ENCODE results near the gene TASP1.
"Not testable (repeated sequence)": the region's sequence is repeated elsewhere in the genome, so short reads cannot be mapped to it uniquely, and the experiment has no call there.

Gene TASP1

GRCh38 chr20:13648291-13649228, 9.8 kb upstream of the TASP1 start:
- DNase-seq (ENCODE audit: low read depth), result no peak
- TF ChIP-seq CTCF (conservative IDR thresholded peaks at IDR 0.05; ENCODE audit: low read depth, low read length), result no peak
- H3K4me3 ChIP-seq (ENCODE audit: low read length), result no peak overlapping the region

DNA sequence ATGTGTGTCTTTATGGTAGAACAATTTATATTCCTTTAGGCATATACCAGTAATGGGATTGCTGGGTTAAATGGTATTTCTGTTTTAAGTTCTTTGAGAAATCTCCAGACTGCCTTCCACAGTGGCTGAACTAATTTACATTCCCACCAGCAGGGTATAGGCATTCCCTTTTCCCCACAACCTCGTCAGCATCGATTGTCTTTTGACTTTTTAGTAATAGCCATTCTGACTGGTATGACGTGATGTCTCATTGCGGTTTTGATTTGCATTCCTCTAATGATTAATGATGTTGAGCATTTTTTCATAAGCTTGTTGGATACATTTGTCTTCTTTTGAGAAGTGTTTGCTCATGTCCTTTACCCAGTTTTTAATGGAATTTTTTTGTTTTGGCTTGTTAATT, 5.3 kb upstream of the TASP1 start:
- TF ChIP-seq CTCF (conservative IDR thresholded peaks at IDR 0.05; ENCODE audit: low read depth, low read length), result no peak
- no peak for DNase-seq (ENCODE audit: low read depth)

GRCh38 chr20:13639150-13639497, 392 bp upstream of the TASP1 start:
- H3K4me3 ChIP-seq (ENCODE audit: low read length), result peak overlapping the region; percentile 96
- no peak for DNase-seq (ENCODE audit: low read depth)
- no peak for TF ChIP-seq CTCF (conservative IDR thresholded peaks at IDR 0.05; ENCODE audit: low read depth, low read length)

More for the DNA sequence above, 5.3 kb upstream of the TASP1 start:
- no peak overlapping the region for H3K4me3 ChIP-seq (ENCODE audit: low read length)

DNA sequence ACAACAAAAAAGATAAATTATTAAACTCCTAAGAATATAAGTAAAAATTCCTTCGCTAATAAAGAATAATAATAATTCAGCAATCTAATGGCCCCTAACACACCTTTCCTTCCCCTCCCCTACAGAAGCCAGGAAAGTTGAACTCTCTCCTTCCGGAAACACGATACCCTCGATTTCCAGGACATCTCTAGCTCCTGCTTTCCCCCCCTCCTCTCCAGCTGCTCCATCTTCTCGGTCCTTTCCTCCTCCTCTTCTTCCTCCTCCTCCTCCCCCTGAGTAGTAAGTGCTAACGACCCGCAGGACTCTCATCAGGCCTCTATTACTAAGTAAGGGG, 603 bp downstream of the TASP1 start:
- peak overlapping the region; percentile 96 for H3K4me3 ChIP-seq (ENCODE audit: low read length)
- DNase-seq (ENCODE audit: low read depth), result no peak
- no peak for TF ChIP-seq CTCF (conservative IDR thresholded peaks at IDR 0.05; ENCODE audit: low read depth, low read length)

DNA sequence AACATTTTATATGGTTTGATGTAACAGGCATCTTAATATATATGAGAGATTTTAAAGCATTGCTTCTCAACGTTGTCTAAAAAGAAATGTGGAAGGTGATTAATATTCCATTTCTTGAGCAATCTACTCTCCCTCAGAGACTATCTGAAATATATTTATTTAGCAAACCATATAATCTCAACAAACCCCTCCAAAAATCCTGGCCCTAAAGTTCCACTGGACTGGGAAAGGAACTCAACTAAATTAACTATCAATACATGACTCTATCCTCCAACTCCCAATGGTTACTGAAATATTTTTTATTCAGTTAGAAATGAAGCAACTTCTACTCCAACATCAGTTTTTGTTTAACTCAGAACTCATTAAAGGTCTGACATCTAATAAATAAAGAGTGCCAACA, 6.3 kb downstream of the TASP1 start:
- no peak for DNase-seq (ENCODE audit: low read depth)
- no peak for TF ChIP-seq CTCF (conservative IDR thresholded peaks at IDR 0.05; ENCODE audit: low read depth, low read length)
- no peak overlapping the region for H3K4me3 ChIP-seq (ENCODE audit: low read length)

DNA sequence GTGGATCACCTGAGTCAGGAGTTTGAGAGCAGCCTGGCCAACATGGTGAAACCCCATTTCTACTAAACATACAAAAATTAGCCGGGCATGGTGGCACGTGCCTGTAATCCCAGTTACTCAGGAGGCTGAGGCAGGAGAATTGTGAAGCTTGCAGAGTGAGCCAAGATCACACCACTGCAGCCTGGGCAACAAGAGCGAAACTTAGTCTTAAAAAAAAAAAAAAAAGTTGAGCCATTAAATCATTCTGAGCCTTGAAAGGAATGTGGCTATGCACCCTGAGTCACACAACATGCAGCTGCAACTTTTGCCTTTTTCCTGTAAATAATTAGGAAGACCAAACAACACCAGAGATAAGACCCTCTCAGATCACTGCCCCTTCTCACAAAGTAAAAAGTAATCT, 11.2 kb downstream of the TASP1 start:
- not testable (repeated sequence) for H3K4me3 ChIP-seq (ENCODE audit: low read length)
- peak; percentile 34 for DNase-seq (ENCODE audit: low read depth)

- no peak for TF ChIP-seq CTCF (conservative IDR thresholded peaks at IDR 0.05; ENCODE audit: low read depth, low read length)
- no peak overlapping the region for H3K4me3 ChIP-seq (ENCODE audit: low read length)
- no peak for DNase-seq (ENCODE audit: low read depth)
Measured at GRCh38 chr20:13626724-13627123, 12.0 kb downstream of the TASP1 start.

All from retinal pigment epithelial cell (primary cell).